ENCODE results near the gene SNX25.

GRCh38 chr4:185364886-185365285 lies 155.5 kb downstream of the SNX25 start:
- TF ChIP-seq CTCF (IDR thresholded peaks at IDR 0.05): no peak
- no peak for TF ChIP-seq POLR2AphosphoS5 (IDR thresholded peaks at IDR 0.05; ENCODE audit: low read depth, low read length)
